Measurements from ENCODE around the gene ATP5IF1.

DNA sequence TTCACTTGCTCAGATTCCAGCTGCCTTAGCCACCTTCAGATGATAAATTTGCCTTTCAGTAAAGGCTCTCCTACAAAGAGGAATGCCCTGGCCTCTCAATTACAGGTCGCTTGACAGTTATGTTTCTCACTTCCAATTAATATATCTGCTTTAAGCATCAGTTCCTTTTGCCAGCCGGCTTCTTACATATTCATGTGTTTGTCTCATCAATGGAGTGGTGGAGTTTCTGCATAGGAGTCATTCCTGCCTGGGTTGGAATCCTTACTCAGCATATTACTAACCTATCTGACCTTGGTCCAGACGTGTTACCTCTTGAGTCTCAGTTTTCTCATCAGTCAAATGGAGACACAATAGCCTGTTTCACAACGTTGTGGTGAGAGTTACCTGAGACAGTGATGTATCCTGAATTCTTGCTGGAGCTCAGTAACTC, 14.0 kb downstream of the ATP5IF1 start:
- TF ChIP-seq MXI1 (IDR thresholded peaks at IDR 0.05; ENCODE audit: low read depth, low read length), result no peak
- TF ChIP-seq, protein P1, sequence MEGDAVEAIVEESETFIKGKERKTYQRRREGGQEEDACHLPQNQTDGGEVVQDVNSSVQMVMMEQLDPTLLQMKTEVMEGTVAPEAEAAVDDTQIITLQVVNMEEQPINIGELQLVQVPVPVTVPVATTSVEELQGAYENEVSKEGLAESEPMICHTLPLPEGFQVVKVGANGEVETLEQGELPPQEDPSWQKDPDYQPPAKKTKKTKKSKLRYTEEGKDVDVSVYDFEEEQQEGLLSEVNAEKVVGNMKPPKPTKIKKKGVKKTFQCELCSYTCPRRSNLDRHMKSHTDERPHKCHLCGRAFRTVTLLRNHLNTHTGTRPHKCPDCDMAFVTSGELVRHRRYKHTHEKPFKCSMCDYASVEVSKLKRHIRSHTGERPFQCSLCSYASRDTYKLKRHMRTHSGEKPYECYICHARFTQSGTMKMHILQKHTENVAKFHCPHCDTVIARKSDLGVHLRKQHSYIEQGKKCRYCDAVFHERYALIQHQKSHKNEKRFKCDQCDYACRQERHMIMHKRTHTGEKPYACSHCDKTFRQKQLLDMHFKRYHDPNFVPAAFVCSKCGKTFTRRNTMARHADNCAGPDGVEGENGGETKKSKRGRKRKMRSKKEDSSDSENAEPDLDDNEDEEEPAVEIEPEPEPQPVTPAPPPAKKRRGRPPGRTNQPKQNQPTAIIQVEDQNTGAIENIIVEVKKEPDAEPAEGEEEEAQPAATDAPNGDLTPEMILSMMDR (IDR thresholded peaks at IDR 0.05), result no peak
- TF ChIP-seq POLR2AphosphoS5 (IDR thresholded peaks at IDR 0.05; ENCODE audit: low read depth, low read length), result no peak
- TF ChIP-seq RAD21 (IDR thresholded peaks at IDR 0.05; ENCODE audit: low read length), result no peak
- TF ChIP-seq EP300 (IDR thresholded peaks at IDR 0.05; ENCODE audit: borderline replicate concordance in 1 of 2, low read depth in 1 of 2, low read length in 1 of 2), result no peak

Measured in SK-N-SH (cell line).